ENCODE data around the gene CDK9.
A peak's percentile ranks its signal among the peaks of the same experiment; 100 is the strongest.

Gene CDK9

GRCh38 chr9:127802576-127803443 is 17.0 kb downstream of the CDK9 start, which contains the start of gene FPGS:
Gene FPGS, plus strand, starts transcription at chr9:127802882. Its CDS starts 43 bp downstream, at chr9:127802925.
- DNase-seq (ENCODE audit: low read depth in 2 of 3, low spot score in 1 of 3), result peak; percentile 71 to 83 (median 75)

GRCh38 chr9:127803507-127804352 is 17.9 kb downstream of the CDK9 start:
- no peak for DNase-seq (ENCODE audit: low read depth in 2 of 3, low spot score in 1 of 3)

GRCh38 chr9:127805620-127806019 is 19.8 kb downstream of the CDK9 start:
- DNase-seq (ENCODE audit: low read depth in 2 of 3, low spot score in 1 of 3), result no peak

- no peak for DNase-seq (ENCODE audit: low read depth in 2 of 3, low spot score in 1 of 3)
Observed at GRCh38 chr9:127806871-127807270, 21.0 kb downstream of the CDK9 start.

GRCh38 chr9:127808347-127809001 is 22.6 kb downstream of the CDK9 start:
- no peak for DNase-seq (ENCODE audit: low read depth in 2 of 3, low spot score in 1 of 3)

- DNase-seq (ENCODE audit: low read depth in 2 of 3, low spot score in 1 of 3), result no peak
Observed at GRCh38 chr9:127809002-127809539, 23.2 kb downstream of the CDK9 start.

GRCh38 chr9:127809540-127810377 is 23.9 kb downstream of the CDK9 start:
- no peak for DNase-seq (ENCODE audit: low read depth in 2 of 3, low spot score in 1 of 3)

- DNase-seq (ENCODE audit: low read depth in 2 of 3, low spot score in 1 of 3), result no peak
Observed at GRCh38 chr9:127810378-127811187, 24.7 kb downstream of the CDK9 start.

- DNase-seq (ENCODE audit: low read depth in 2 of 3, low spot score in 1 of 3), result no peak
Observed at GRCh38 chr9:127812011-127812410, 26.2 kb downstream of the CDK9 start.

- DNase-seq (ENCODE audit: low read depth in 2 of 3, low spot score in 1 of 3), result no peak
Observed at GRCh38 chr9:127812936-127813675, 27.3 kb downstream of the CDK9 start.

GRCh38 chr9:127813686-127814226 is 27.9 kb downstream of the CDK9 start:
- no peak for DNase-seq (ENCODE audit: low read depth in 2 of 3, low spot score in 1 of 3)

- DNase-seq (ENCODE audit: low read depth in 2 of 3, low spot score in 1 of 3), result no peak
Observed at GRCh38 chr9:127814619-127815511, 29.0 kb downstream of the CDK9 start.

- DNase-seq (ENCODE audit: low read depth in 2 of 3, low spot score in 1 of 3), result no peak
Observed at GRCh38 chr9:127815512-127816361, 29.9 kb downstream of the CDK9 start.

GRCh38 chr9:127816362-127816725 is 30.5 kb downstream of the CDK9 start:
- no peak for DNase-seq (ENCODE audit: low read depth in 2 of 3, low spot score in 1 of 3)

- no peak for DNase-seq (ENCODE audit: low read depth in 2 of 3, low spot score in 1 of 3)
Observed at GRCh38 chr9:127816728-127817127, 30.9 kb downstream of the CDK9 start.

GRCh38 chr9:127817881-127818434 is 32.1 kb downstream of the CDK9 start:
- DNase-seq (ENCODE audit: low read depth in 2 of 3, low spot score in 1 of 3), result no peak

Data from stimulated activated CD4-positive, alpha-beta T cell treated with anti-CD3 and anti-CD28 coated beads, Interleukin-12 subunit alpha, Interleukin-12 subunit beta, amount 100 ng/mL, for 48 hours (primary cell).